Tibial nerve (tissue), 4 donors: ENCODE measurements around the gene SLCO3A1. TPM values are rescaled to one million over a fixed set of nuclear protein-coding genes. Genes with fewer than 3 reads are reported as not detected.
A peak's percentile ranks its signal among the peaks of the same experiment; 100 is the strongest.

ENCODE experiments used
- DNase-seq, 2 donors: peaks; one replicate each; pipeline ENCODE4 v3.0.0-alpha.2; 2019; ENCODE audit warnings: low spot score in 2 of 2
- H3K27ac ChIP-seq, 4 donors: fragments of 200-600 bp; sonication (generic) in 3 of 4; one replicate each; pipeline ENCODE4 v1.5.1; 2017 to 2019; ENCODE audit warnings: mild to moderate bottlenecking in 1 of 4
- H3K27me3 ChIP-seq, 2 donors: fragments of 200-600 bp; sonication (generic) in 1 of 2; one replicate each; pipeline versions ENCODE4 v1.5.1 to v1.6.0; 2017 to 2019
- H3K36me3 ChIP-seq, 3 donors: fragments of 200-600 bp; sonication (generic); one replicate each; pipeline ENCODE4 v1.5.1; 2018 to 2019
- H3K4me1 ChIP-seq, 4 donors: fragments of 200-600 bp; sonication (generic) in 3 of 4; one replicate each; pipeline ENCODE4 v1.5.1; 2017 to 2019
- H3K4me3 ChIP-seq, 4 donors: fragments of 200-600 bp; sonication (generic) in 3 of 4; one replicate each; pipeline ENCODE4 v1.5.1; 2017 to 2019; ENCODE audit warnings: mild to moderate bottlenecking in 1 of 4, moderate library complexity in 1 of 4
- H3K9me3 ChIP-seq, 4 donors: fragments of 200-600 bp; sonication (generic) in 3 of 4; one replicate each; pipeline ENCODE4 v1.5.1; 2017 to 2019
- CTCF ChIP-seq, 5 experiments: fragments of 200-600 bp in 3 of 5; fragments of 450-650 bp in 2 of 5; sonication (generic) in 3 of 5; IDR thresholded peaks; one replicate each; pipeline ENCODE4 v1.5.1; 2016 to 2019; ENCODE audit warnings: antibody characterized with exemption in 5 of 5, mild to moderate bottlenecking in 3 of 5, moderate library complexity in 2 of 5
- EP300 ChIP-seq, 2 donors: sonication (generic); formaldehyde crosslinking; IDR thresholded peaks; one replicate each; pipeline ENCODE4 v1.6.1; 2017; ENCODE audit warnings: antibody characterized with exemption in 2 of 2, mild to moderate bottlenecking in 1 of 2
- POLR2A ChIP-seq, 2 donors: fragments of 450-650 bp; IDR thresholded peaks; one replicate each; pipeline ENCODE4 v1.6.1; 2017; ENCODE audit warnings: antibody characterized with exemption in 2 of 2, mild to moderate bottlenecking in 2 of 2, moderate library complexity in 2 of 2
- WGBS, 2 donors: methylation state at CpG; one replicate each; pipeline ENCODE4 v1.1.5; 2018; 5-methylcytosine and 5-hydroxymethylcytosine counted together
- total RNA-seq, 4 donors: library from RNA; depleted of rRNA; stranded (reverse); fragments of >200 nt; gene quantifications; one replicate each; pipeline ENCODE4 v1.1.0, GENCODE V29; 2016

Gene SLCO3A1
- total RNA-seq, 4 donors from 2014 or later: 13.8 to 20.2 (median 14.3) TPM

- H3K9me3 ChIP-seq: no peaks in the 10 kb centered on the region
- TF ChIP-seq CTCF (IDR thresholded peaks at IDR 0.05) (no peak), EP300 (IDR thresholded peaks at IDR 0.05) (peak in 1 of 2 donors; percentile 25)
- peak in 1 of 2 donors; percentile 19 for DNase-seq
- peaks cover 0 to 23% (median 11%) of the 10 kb centered on the region in 4 donors for H3K4me1 ChIP-seq
- H3K4me3 ChIP-seq: no peak overlapping the region
- H3K27ac ChIP-seq: no peak overlapping the region
- no peaks in the 10 kb centered on the region for H3K27me3 ChIP-seq
- 36 to 42% methylated on average over 11 of the region's 11 CpGs for WGBS, 2 donors
- H3K36me3 ChIP-seq: peaks cover 0 to 27% (median 2%) of the 10 kb centered on the region in 3 donors
These were observed 263.8 kb downstream of the SLCO3A1 start for GRCh38 chr15:92117261-92117731.

- peaks cover 0 to 14% (median 6%) of the 10 kb centered on the region in 4 donors for H3K4me1 ChIP-seq
- no peaks in the 10 kb centered on the region for H3K9me3 ChIP-seq
- no peak for DNase-seq
- H3K4me3 ChIP-seq: no peak overlapping the region
- WGBS, 2 donors: 74 to 80% methylated on average over 6 of the region's 6 CpGs
- H3K27me3 ChIP-seq: no peaks in the 10 kb centered on the region
- peaks cover 0 to 29% (median 3%) of the 10 kb centered on the region in 3 donors for H3K36me3 ChIP-seq
- TF ChIP-seq EP300 (IDR thresholded peaks at IDR 0.05) (no peak), POLR2A (IDR thresholded peaks at IDR 0.05) (no peak), CTCF (IDR thresholded peaks at IDR 0.05) (no peak)
- H3K27ac ChIP-seq: no peak overlapping the region
These were observed 264.8 kb downstream of the SLCO3A1 start for GRCh38 chr15:92118162-92118935.

- 71 to 79% methylated on average over 3 of the region's 3 CpGs for WGBS, 2 donors
- peaks cover 0 to 29% (median 3%) of the 10 kb centered on the region in 3 donors for H3K36me3 ChIP-seq
- no peak overlapping the region for H3K4me3 ChIP-seq
- TF ChIP-seq EP300 (IDR thresholded peaks at IDR 0.05): no peak
- no peak overlapping the region for H3K27ac ChIP-seq
- H3K4me1 ChIP-seq: peaks cover 0 to 15% (median 7%) of the 10 kb centered on the region in 4 donors
- no peak for DNase-seq
- H3K9me3 ChIP-seq: no peaks in the 10 kb centered on the region
- H3K27me3 ChIP-seq: no peaks in the 10 kb centered on the region
These were observed 265.4 kb downstream of the SLCO3A1 start for GRCh38 chr15:92118936-92119325.

DNA sequence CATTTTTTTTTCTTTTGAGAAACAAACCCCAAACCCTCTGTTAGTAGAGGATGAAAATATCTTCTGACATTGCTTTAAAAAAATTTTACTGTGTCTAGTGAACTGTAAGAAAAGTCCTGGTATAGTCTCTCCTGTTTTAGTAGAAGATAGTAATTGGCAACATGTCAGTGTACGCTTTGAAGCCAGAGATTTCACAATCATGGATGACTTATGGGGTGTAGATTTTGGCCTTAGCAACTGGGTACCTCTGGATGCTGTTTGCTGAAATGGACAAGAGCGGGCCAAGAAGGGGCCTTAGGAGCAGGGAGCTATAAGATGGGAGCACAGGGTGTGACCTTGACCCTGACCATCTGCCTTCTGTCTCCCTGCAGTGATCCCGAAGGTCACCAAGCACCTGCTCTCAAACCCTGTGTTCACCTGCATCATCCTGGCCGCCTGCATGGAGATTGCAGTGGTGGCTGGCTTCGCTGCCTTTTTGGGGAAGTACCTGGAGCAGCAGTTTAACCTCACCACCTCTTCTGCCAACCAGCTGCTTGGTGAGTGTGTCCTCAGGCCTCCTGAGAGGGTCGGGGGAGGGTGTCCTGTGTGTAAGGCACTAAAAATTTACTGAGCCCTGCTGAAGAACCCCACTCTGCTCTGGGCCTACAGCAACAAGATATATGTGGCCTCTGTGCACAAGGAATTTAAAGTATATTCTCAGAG is 266.7 kb downstream of the SLCO3A1 start:
- Histone ChIP-seq H3K27me3 (no peaks in the 10 kb centered on the region), H3K4me3 (no peak overlapping the region), H3K27ac (no peak overlapping the region), H3K4me1 (peaks cover 0 to 15% (median 9%) of the 10 kb centered on the region in 4 donors), H3K9me3 (no peaks in the 10 kb centered on the region), H3K36me3 (peaks cover 0 to 25% (median 3%) of the 10 kb centered on the region in 3 donors)
- DNase-seq: no peak
- TF ChIP-seq POLR2A (IDR thresholded peaks at IDR 0.05): no peak
- no peak for TF ChIP-seq CTCF (IDR thresholded peaks at IDR 0.05)
- TF ChIP-seq EP300 (IDR thresholded peaks at IDR 0.05): no peak
- WGBS, 2 donors: 77 to 85% methylated on average over 5 to 6 of the region's 6 CpGs

DNA sequence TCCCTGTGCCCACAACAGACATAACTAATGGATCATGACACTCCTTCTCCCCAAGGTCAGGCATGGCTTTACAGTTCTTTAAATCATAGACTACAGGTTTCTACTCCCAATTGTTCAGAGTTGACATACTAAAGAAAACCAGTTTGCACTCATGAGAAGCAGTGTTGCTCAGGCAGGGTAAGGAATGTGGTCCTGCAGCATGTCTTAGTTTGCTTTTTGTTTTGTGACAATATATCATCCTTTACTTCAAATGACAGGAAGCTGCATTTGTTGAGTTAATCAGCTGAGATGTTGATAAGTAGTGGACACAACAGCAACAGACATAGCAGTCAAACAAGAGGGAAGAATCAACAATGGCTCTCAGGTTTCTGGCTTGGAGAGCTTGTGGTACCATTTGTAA is 267.5 kb downstream of the SLCO3A1 start:
- H3K4me1 ChIP-seq: peaks cover 0 to 15% (median 9%) of the 10 kb centered on the region in 4 donors
- no peaks in the 10 kb centered on the region for H3K9me3 ChIP-seq
- H3K27me3 ChIP-seq: no peaks in the 10 kb centered on the region
- TF ChIP-seq EP300 (IDR thresholded peaks at IDR 0.05) (no peak), CTCF (IDR thresholded peaks at IDR 0.05) (no peak), POLR2A (IDR thresholded peaks at IDR 0.05) (no peak)
- H3K4me3 ChIP-seq: no peak overlapping the region
- DNase-seq: no peak
- peaks cover 0 to 30% (median 3%) of the 10 kb centered on the region in 3 donors for H3K36me3 ChIP-seq
- no peak overlapping the region for H3K27ac ChIP-seq
